Effector memory CD8-positive, alpha-beta T cell (primary cell): ENCODE measurements around the gene SF3B5.
A peak's percentile ranks its signal among the peaks of the same experiment; 100 is the strongest.

ENCODE experiments used
- ATAC-seq: fragments of 150-1000 bp; cut with Tn5 transposase; replicated peaks from 2 replicates; pipeline ENCODE4 v1.10.0; 2021; ENCODE audit warnings: mild to moderate bottlenecking, moderate library complexity
- DNase-seq, 3 experiments: peaks; one replicate each; pipeline ENCODE4 v3.0.0; 2021
- H3K27ac Mint-ChIP-seq, 2 donors: one replicate each; pipeline ENCODE4 v1.8.0; 2022; ENCODE audit warnings: mild to moderate bottlenecking in 2 of 2, mixed read lengths in 2 of 2, moderate library complexity in 2 of 2
- H3K27me3 Mint-ChIP-seq, 2 donors: one replicate each; pipeline ENCODE4 v1.8.0; 2022; ENCODE audit warnings: mixed read lengths in 2 of 2
- H3K36me3 Mint-ChIP-seq: one replicate; pipeline ENCODE4 v1.8.0; 2022; ENCODE audit warnings: mild to moderate bottlenecking, moderate library complexity, mixed read lengths; ENCODE audit not compliant: insufficient read depth
- H3K4me1 Mint-ChIP-seq, 2 donors: one replicate each; pipeline ENCODE4 v1.8.0; 2022; ENCODE audit warnings: low read depth in 2 of 2, mixed read lengths in 2 of 2
- H3K4me3 Mint-ChIP-seq, 2 donors: one replicate each; pipeline ENCODE4 v1.8.0; 2022; ENCODE audit warnings: mild to moderate bottlenecking in 2 of 2, mixed read lengths in 2 of 2, moderate library complexity in 2 of 2
- H3K9me3 Mint-ChIP-seq, 2 donors: one replicate each; pipeline ENCODE4 v1.8.0; 2022; ENCODE audit warnings: mixed read lengths in 2 of 2

SF3B5 gene

DNA sequence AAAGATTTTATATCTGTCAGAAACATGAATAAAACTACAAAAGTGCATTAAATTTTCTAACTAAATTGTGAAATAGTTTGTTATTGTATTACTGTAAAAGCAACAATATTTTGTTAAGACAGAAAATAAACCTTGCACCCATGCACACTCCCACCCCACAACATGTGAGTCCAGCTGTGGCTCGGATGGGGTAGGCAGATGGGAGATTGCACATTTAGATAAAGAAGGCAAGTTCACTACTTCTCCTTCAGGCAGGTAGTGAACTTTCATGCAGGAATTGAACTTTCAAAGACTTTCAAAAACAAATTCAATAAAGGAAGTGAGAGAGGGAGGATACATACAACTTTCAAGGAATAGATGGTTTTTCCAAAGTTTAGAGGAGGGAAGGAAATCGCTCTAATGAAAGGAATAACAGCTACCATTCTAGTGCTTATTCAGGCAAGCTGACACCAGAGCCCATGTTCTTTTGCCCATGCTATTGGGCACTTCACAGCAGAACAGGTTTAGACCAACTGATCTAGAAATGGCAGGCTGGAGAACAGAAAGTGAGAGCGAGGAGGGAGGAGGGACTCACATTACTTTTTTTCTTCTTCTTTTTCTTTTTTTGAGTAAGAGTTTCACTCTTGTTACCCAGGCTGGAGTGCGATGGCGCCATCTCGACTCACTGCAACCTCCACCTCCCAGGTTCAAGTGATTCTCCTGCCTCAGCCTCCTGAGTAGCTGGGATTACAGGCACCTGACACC, 28.5 kb downstream of the SF3B5 start:
- Mint-ChIP-seq H3K36me3 (peaks cover 19% of the 10 kb centered on the region), H3K27ac (no peak overlapping the region), H3K4me1 (peaks cover 23 to 27% of the 10 kb centered on the region in 2 donors), H3K9me3 (no peaks in the 10 kb centered on the region), H3K27me3 (no peaks in the 10 kb centered on the region), H3K4me3 (no peak overlapping the region)
- DNase-seq (no peak), ATAC-seq (no peak)

GRCh38 chr6:144066255-144066654, 29.1 kb downstream of the SF3B5 start:
- Mint-ChIP-seq H3K27ac (no peak overlapping the region), H3K36me3 (peaks cover 19% of the 10 kb centered on the region), H3K27me3 (no peaks in the 10 kb centered on the region), H3K4me1 (peaks cover 23 to 27% of the 10 kb centered on the region in 2 donors), H3K4me3 (no peak overlapping the region), H3K9me3 (no peaks in the 10 kb centered on the region)
- no peak for ATAC-seq
- DNase-seq = no peak

GRCh38 chr6:144065213-144065660, 30.1 kb downstream of the SF3B5 start:
- Mint-ChIP-seq H3K4me3 (peak overlapping the region; percentile 92), H3K27me3 (no peaks in the 10 kb centered on the region), H3K4me1 (peaks cover 23 to 27% of the 10 kb centered on the region in 2 donors), H3K27ac (peak overlapping the region; percentile 89 to 90), H3K36me3 (peaks cover 19% of the 10 kb centered on the region), H3K9me3 (no peaks in the 10 kb centered on the region)
- DNase-seq (no peak), ATAC-seq (no peak)

DNA sequence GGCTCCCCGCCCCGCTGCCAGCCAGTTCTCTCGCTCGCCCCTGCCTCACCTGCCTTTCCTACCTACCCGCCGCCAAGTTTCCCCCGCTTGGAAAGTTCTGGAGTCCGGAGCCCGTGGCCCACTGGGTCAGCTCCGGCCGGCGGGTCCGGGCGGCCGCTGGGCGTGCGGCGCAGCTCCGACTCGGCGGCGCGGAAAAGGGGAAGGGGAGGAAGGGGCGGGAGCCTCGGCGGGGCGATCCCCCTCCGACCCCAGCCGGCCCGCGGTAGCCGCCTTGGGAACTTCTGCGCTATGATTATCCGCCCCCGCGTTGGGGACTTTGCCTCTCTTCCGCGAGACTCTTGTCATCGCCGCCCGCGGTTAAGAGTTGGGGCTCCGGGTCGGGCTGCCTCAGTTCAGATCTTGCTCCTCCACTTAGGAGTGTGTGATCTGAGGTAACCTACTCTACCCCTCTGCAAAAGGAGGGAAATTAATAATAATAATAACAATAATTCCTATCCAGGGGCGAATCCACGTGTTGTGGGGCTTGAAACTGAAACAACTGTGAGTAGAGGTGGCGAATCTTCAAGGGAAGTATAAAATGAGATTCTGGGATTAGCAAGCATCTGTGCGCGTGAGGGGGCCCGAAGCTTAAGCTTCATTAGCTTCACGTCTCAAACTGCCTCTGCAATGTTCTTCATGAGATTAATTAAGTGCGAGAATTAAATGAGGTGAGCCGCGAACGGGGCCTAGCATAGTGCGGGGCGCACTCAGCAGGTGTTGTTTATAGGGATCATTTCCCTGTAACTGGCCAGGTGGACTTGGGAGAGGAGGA, 30.8 kb downstream of the SF3B5 start:
- Mint-ChIP-seq H3K4me3 (peak overlapping the region; percentile 92), H3K27me3 (no peaks in the 10 kb centered on the region), H3K36me3 (peaks cover 19% of the 10 kb centered on the region)

GRCh38 chr6:144063744-144064401, 31.5 kb downstream of the SF3B5 start:
- peak; percentile 89 to 92 (median 92) for DNase-seq
- H3K9me3 Mint-ChIP-seq = no peaks in the 10 kb centered on the region

More for the DNA sequence above, 30.8 kb downstream of the SF3B5 start:
- Mint-ChIP-seq H3K4me1 (peaks cover 23 to 27% of the 10 kb centered on the region in 2 donors), H3K27ac (peak overlapping the region; percentile 89 to 90), H3K9me3 (no peaks in the 10 kb centered on the region)
- peak; percentile 27 to 47 (median 33) for DNase-seq
- peak; percentile 15 for ATAC-seq

DNA sequence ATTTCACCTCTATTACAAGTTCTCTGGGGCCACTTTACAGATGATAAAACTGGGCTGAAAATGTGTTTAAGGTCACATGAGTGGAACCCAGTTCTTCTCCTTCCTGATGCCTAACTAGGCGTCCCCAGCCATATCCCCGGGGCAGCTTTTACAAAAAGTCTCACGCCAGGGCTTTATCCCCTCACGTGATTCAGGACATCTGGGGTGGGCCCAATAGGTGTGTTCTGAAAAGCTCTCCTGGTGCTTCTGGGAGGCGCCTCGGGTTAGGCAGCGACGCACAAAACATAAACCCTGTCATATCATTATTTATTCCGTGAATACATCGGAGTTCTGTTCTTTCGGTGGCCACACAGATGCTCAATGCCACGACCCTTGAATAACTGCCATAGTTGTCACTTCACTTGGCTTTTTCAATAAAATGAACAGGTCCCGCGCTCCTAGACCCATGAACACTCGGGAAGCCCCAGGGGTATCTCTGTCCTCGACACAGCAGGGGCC, 32.1 kb downstream of the SF3B5 start:
- Mint-ChIP-seq H3K4me1 (peaks cover 23 to 27% of the 10 kb centered on the region in 2 donors), H3K9me3 (no peaks in the 10 kb centered on the region), H3K36me3 (peaks cover 19% of the 10 kb centered on the region), H3K4me3 (peak overlapping the region; percentile 92), H3K27ac (peak overlapping the region; percentile 85 to 87), H3K27me3 (no peaks in the 10 kb centered on the region)
- DNase-seq (no peak), ATAC-seq (peak; percentile 2)

More at GRCh38 chr6:144063744-144064401, 31.5 kb downstream of the SF3B5 start:
- peak; percentile 90 for ATAC-seq
- Mint-ChIP-seq H3K4me1 (peaks cover 23 to 27% of the 10 kb centered on the region in 2 donors), H3K4me3 (peak overlapping the region; percentile 92), H3K36me3 (peaks cover 19% of the 10 kb centered on the region), H3K27ac (peak overlapping the region; percentile 85 to 87), H3K27me3 (no peaks in the 10 kb centered on the region)

DNA sequence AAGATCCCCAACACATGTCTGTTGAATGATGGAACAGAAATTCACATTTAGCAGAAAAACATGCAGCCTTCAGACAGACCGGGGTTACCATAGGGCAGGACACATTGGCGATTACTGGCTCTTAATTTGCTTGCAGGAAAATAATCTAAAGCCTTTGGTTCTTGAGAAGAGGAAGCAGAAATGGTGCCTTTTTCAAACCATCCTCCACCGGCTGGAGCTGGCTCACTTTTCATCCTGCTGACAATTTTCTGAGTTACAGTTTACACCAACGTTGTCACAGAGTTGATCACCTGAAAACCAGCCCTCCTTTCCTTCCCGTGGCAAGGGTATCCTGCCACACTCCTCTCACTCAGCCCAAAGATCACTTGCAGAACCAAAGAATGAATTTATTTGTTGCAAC, 32.6 kb downstream of the SF3B5 start:
- ATAC-seq = no peak
- Mint-ChIP-seq H3K27me3 (no peaks in the 10 kb centered on the region), H3K36me3 (peaks cover 20% of the 10 kb centered on the region), H3K27ac (peak overlapping the region; percentile 85 to 87), H3K4me3 (peak overlapping the region; percentile 92), H3K9me3 (no peaks in the 10 kb centered on the region), H3K4me1 (peaks cover 23 to 27% of the 10 kb centered on the region in 2 donors)
- DNase-seq = no peak

- ATAC-seq = no peak
- peaks cover 29 to 30% of the 10 kb centered on the region in 2 donors for H3K4me1 Mint-ChIP-seq
Observed at GRCh38 chr6:144059139-144059538, 36.2 kb downstream of the SF3B5 start.

DNA sequence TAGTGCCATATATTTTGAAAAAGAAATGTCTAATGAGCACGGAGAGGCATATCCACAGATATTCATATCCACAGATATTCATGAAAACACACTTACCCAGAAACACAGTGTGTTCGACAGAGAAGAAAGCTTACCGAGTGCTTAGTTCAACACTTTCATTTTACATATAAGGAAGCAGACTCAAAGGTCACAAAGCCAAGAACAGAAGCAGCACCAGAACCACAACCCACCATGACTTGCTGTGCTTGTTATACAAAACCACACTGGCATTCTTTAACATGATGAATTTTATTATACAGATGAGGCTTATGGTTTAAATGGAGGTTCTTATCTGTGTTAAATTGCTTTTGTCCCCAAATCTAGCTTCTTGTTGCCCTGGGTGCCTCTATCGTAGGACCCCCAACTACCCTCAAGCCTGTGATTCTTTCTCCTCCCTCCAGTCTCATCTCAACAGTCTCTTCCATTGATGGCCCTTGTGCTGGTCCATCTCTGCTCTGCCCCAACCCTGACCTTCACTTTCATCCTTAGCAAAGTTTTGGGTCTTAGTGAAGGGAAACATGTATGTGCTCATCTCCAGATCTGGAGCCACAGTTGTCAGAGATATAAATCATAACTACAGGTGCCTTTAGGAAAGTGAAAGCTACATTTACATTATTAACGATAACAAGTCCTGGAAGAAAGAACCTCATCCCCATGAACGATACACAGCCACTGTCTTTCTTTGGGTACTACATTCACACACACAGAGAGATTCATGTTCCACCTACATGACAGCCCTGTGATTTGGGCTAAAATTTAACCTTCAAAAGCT, 40.0 kb downstream of the SF3B5 start:
- H3K27ac Mint-ChIP-seq = peak overlapping the region; percentile 88 to 95
- H3K27me3 Mint-ChIP-seq = no peaks in the 10 kb centered on the region
- peaks cover 12% of the 10 kb centered on the region for H3K36me3 Mint-ChIP-seq
- H3K4me3 Mint-ChIP-seq = peak overlapping the region; percentile 73 to 86
- DNase-seq (peak; percentile 29 to 47 (median 44)), ATAC-seq (peak; percentile 98)
- no peaks in the 10 kb centered on the region for H3K9me3 Mint-ChIP-seq
- peaks cover 23 to 24% of the 10 kb centered on the region in 2 donors for H3K4me1 Mint-ChIP-seq

More at GRCh38 chr6:144059139-144059538, 36.2 kb downstream of the SF3B5 start:
- Mint-ChIP-seq H3K9me3 (no peaks in the 10 kb centered on the region), H3K27me3 (no peaks in the 10 kb centered on the region), H3K4me3 (no peak overlapping the region), H3K27ac (no peak overlapping the region), H3K36me3 (peaks cover 23% of the 10 kb centered on the region)
- no peak for DNase-seq

GRCh38 chr6:144053601-144054000, 41.8 kb downstream of the SF3B5 start:
- H3K4me1 Mint-ChIP-seq = peaks cover 23 to 24% of the 10 kb centered on the region in 2 donors
- H3K9me3 Mint-ChIP-seq = no peaks in the 10 kb centered on the region
- H3K36me3 Mint-ChIP-seq = peaks cover 12% of the 10 kb centered on the region
- H3K27ac Mint-ChIP-seq = no peak overlapping the region
- DNase-seq = no peak
- H3K4me3 Mint-ChIP-seq = peak overlapping the region in 1 of 2 donors; percentile 86
- ATAC-seq = no peak
- H3K27me3 Mint-ChIP-seq = peaks cover 0 to 12% of the 10 kb centered on the region in 2 donors

DNA sequence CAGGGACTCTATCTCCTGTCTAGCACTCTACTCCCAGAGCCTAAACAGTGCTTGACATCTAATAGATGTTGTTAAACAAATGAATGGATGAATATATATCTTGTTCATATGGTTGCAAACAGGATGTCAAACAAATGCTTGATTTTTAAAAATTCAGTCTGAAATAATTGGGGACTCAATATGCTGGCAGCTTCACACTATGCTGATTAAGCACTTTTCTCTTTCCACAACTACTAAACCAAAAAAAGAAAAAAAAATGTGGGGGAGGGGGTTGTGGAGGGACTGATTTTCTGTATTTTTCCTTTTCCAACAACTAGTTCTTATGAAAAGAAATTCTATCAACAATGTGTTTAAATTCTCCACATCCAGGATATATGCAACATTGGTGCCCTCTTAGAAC, 42.9 kb downstream of the SF3B5 start:
- no peaks in the 10 kb centered on the region for H3K9me3 Mint-ChIP-seq
- DNase-seq = no peak
- no peak overlapping the region for H3K4me3 Mint-ChIP-seq
- H3K36me3 Mint-ChIP-seq = peaks cover 9% of the 10 kb centered on the region
- peaks cover 0 to 12% of the 10 kb centered on the region in 2 donors for H3K27me3 Mint-ChIP-seq
- no peak for ATAC-seq
- peaks cover 21 to 24% of the 10 kb centered on the region in 2 donors for H3K4me1 Mint-ChIP-seq
- H3K27ac Mint-ChIP-seq = no peak overlapping the region

- no peak overlapping the region for H3K27ac Mint-ChIP-seq
- H3K4me1 Mint-ChIP-seq = peaks cover 6 to 9% of the 10 kb centered on the region in 2 donors
- ATAC-seq (no peak), DNase-seq (no peak)
- no peaks in the 10 kb centered on the region for H3K9me3 Mint-ChIP-seq
- H3K4me3 Mint-ChIP-seq = no peak overlapping the region
- H3K27me3 Mint-ChIP-seq = peaks cover 0 to 12% of the 10 kb centered on the region in 2 donors
- H3K36me3 Mint-ChIP-seq = peaks cover 3% of the 10 kb centered on the region
Observed at GRCh38 chr6:144049386-144049785, 46.0 kb downstream of the SF3B5 start.
